ENCODE measurements around the gene ABLIM2. TPM values are rescaled to one million over a fixed set of nuclear protein-coding genes. Genes with fewer than 3 reads are reported as not detected.

ABLIM2 gene
- total RNA-seq, 1 donor from 2014 or later: 3.6 TPM

- ATAC-seq: no peak
- DNase-seq (ENCODE audit: low spot score): no peak
These were observed 2.0 kb upstream of the ABLIM2 start for GRCh38 chr4:8160572-8160971.

- no peak for DNase-seq (ENCODE audit: low spot score)
- ATAC-seq: no peak
These were observed 1.6 kb upstream of the ABLIM2 start for GRCh38 chr4:8160233-8160560.

GRCh38 chr4:8159537-8160232 is 1.1 kb upstream of the ABLIM2 start:
- DNase-seq (ENCODE audit: low spot score): no peak
- no peak for ATAC-seq

GRCh38 chr4:8157944-8158709 is 486 bp downstream of the ABLIM2 start:
- DNase-seq (ENCODE audit: low spot score): no peak
- ATAC-seq: peak; percentile 1

GRCh38 chr4:8157496-8157895 is 1.1 kb downstream of the ABLIM2 start:
- ATAC-seq (no peak), DNase-seq (ENCODE audit: low spot score) (peak; percentile 55)

- ATAC-seq (no peak), DNase-seq (ENCODE audit: low spot score) (no peak)
These were observed 2.0 kb downstream of the ABLIM2 start for GRCh38 chr4:8156617-8157016.

GRCh38 chr4:8155660-8156421 is 2.8 kb downstream of the ABLIM2 start:
- no peak for ATAC-seq
- no peak for DNase-seq (ENCODE audit: low spot score)

- ATAC-seq (no peak), DNase-seq (ENCODE audit: low spot score) (no peak)
These were observed 3.6 kb downstream of the ABLIM2 start for GRCh38 chr4:8155048-8155447.

- ATAC-seq (no peak), DNase-seq (ENCODE audit: low spot score) (no peak)
These were observed 5.2 kb downstream of the ABLIM2 start for GRCh38 chr4:8153441-8153840.

GRCh38 chr4:8152865-8153257 is 5.8 kb downstream of the ABLIM2 start:
- ATAC-seq: no peak
- no peak for DNase-seq (ENCODE audit: low spot score)

- no peak for DNase-seq (ENCODE audit: low spot score)
- no peak for ATAC-seq
These were observed 6.3 kb downstream of the ABLIM2 start for GRCh38 chr4:8152090-8152864.

- ATAC-seq (no peak), DNase-seq (ENCODE audit: low spot score) (no peak)
These were observed 7.4 kb downstream of the ABLIM2 start for GRCh38 chr4:8151165-8151650.

GRCh38 chr4:8150152-8151090 is 8.2 kb downstream of the ABLIM2 start:
- DNase-seq (ENCODE audit: low spot score) (no peak), ATAC-seq (no peak)

- no peak for ATAC-seq
These were observed 8.9 kb downstream of the ABLIM2 start for GRCh38 chr4:8149664-8150063.

GRCh38 chr4:8148785-8149435 is 9.7 kb downstream of the ABLIM2 start:
- ATAC-seq (no peak), DNase-seq (ENCODE audit: low spot score) (no peak)

More at GRCh38 chr4:8149664-8150063, 8.9 kb downstream of the ABLIM2 start:
- no peak for DNase-seq (ENCODE audit: low spot score)

- no peak for DNase-seq (ENCODE audit: low spot score)
- ATAC-seq: no peak
These were observed 10.5 kb downstream of the ABLIM2 start for GRCh38 chr4:8148159-8148558.

GRCh38 chr4:8147231-8147970 is 11.2 kb downstream of the ABLIM2 start:
- ATAC-seq (no peak), DNase-seq (ENCODE audit: low spot score) (no peak)

GRCh38 chr4:8146157-8146556 is 12.5 kb downstream of the ABLIM2 start:
- DNase-seq (ENCODE audit: low spot score) (no peak), ATAC-seq (no peak)

GRCh38 chr4:8144359-8144758 is 14.3 kb downstream of the ABLIM2 start:
- ATAC-seq (peak; percentile 6), DNase-seq (ENCODE audit: low spot score) (no peak)
